PC-9 (cell line): Measurements from ENCODE around the gene PCDHGB7.
A peak's percentile ranks its signal among the peaks of the same experiment; 100 is the strongest.
"Not testable (repeated sequence)": the region's sequence is repeated elsewhere in the genome, so short reads cannot be mapped to it uniquely, and the experiment has no call there.

Experiments
- EZH2 ChIP-seq: fragments of 200-600 bp; sonication (generic); IDR thresholded peaks from 2 replicates; pipeline ENCODE4 v1.8.0; 2017; ENCODE audit warnings: antibody characterized with exemption, low read depth
- TF ChIP-seq, protein P1 (sequence below): fragments of 200-600 bp; sonication (generic); conservative IDR thresholded peaks from 2 replicates; pipeline ENCODE4 v1.6.1; 2017; ENCODE audit warnings: mixed run types, antibody characterized with exemption, mild to moderate bottlenecking, moderate library complexity

DNA sequence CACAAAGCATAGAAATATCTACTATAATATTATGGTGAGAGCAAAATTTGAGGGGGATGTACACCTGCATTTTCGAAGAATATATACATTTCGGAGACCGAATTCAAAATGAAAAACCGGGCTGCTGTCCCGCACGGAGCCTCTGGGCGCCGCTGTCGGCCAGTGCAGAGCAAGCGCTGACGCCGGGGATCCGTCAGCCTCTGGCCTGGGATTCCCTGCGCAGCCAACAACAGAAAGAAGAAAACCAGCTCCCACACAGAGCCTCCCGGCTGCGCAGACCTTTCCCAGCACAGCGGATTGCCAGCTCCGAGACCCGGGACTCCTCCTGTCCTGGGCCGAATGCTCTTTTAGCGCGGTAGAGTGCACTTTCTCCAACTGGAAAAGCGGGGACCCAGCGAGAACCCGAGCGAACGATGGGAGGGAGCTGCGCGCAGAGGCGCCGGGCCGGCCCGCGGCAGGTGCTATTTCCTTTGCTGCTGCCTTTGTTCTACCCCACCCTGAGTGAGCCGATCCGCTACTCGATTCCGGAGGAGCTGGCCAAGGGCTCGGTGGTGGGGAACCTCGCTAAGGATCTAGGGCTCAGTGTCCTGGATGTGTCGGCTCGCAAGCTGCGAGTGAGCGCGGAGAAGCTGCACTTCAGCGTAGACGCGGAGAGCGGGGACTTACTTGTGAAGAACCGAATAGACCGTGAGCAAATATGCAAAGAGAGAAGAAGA lies 9.5 kb upstream of the PCDHGB7 start, which contains the start of gene PCDHGB6:
- TF ChIP-seq, protein P1, sequence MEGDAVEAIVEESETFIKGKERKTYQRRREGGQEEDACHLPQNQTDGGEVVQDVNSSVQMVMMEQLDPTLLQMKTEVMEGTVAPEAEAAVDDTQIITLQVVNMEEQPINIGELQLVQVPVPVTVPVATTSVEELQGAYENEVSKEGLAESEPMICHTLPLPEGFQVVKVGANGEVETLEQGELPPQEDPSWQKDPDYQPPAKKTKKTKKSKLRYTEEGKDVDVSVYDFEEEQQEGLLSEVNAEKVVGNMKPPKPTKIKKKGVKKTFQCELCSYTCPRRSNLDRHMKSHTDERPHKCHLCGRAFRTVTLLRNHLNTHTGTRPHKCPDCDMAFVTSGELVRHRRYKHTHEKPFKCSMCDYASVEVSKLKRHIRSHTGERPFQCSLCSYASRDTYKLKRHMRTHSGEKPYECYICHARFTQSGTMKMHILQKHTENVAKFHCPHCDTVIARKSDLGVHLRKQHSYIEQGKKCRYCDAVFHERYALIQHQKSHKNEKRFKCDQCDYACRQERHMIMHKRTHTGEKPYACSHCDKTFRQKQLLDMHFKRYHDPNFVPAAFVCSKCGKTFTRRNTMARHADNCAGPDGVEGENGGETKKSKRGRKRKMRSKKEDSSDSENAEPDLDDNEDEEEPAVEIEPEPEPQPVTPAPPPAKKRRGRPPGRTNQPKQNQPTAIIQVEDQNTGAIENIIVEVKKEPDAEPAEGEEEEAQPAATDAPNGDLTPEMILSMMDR: peak; percentile 59
- not testable (repeated sequence) for TF ChIP-seq EZH2
